ENCODE results near the gene SMC3.
A peak's percentile ranks its signal among the peaks of the same experiment; 100 is the strongest.
"Not testable (repeated sequence)": the region's sequence is repeated elsewhere in the genome, so short reads cannot be mapped to it uniquely, and the experiment has no call there.

SMC3 gene

GRCh38 chr10:110567201-110568054 is at the start of gene SMC3:
SMC3 (plus strand) TSS chr10:110567695; CDS start chr10:110567817, 122 bp downstream.
- DNase-seq (ENCODE audit: low read depth) = peak; percentile 87

- no peak for DNase-seq (ENCODE audit: low read depth)
These were observed 45.0 kb upstream of the SMC3 start for GRCh38 chr10:110522365-110522988.

GRCh38 chr10:110523736-110524135 is 43.8 kb upstream of the SMC3 start:
- no peak for DNase-seq (ENCODE audit: low read depth)

GRCh38 chr10:110524179-110524858 is 43.2 kb upstream of the SMC3 start:
- no peak for DNase-seq (ENCODE audit: low read depth)

DNA sequence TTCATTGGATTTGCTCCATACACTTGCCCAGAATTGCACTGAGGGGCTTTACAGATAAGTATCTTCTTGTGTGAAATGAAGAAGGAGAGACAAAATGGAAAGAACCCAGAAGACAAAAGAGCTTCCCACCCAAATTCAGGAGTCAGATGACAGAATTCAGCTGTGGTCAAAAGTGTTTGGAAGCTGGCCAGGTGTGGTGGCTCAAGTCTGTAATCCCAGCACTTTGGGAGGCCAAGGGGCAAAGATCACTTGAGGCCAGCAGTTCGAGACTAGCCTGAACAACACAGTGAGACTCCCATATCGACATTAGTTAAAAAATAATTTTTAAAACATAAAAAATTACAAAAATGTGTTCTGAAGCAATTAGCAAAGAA is 42.6 kb upstream of the SMC3 start:
- no peak for DNase-seq (ENCODE audit: low read depth)

GRCh38 chr10:110525349-110526260 is 41.9 kb upstream of the SMC3 start:
- DNase-seq (ENCODE audit: low read depth) = no peak

- DNase-seq (ENCODE audit: low read depth) = no peak
These were observed 39.7 kb upstream of the SMC3 start for GRCh38 chr10:110527731-110528171.

DNA sequence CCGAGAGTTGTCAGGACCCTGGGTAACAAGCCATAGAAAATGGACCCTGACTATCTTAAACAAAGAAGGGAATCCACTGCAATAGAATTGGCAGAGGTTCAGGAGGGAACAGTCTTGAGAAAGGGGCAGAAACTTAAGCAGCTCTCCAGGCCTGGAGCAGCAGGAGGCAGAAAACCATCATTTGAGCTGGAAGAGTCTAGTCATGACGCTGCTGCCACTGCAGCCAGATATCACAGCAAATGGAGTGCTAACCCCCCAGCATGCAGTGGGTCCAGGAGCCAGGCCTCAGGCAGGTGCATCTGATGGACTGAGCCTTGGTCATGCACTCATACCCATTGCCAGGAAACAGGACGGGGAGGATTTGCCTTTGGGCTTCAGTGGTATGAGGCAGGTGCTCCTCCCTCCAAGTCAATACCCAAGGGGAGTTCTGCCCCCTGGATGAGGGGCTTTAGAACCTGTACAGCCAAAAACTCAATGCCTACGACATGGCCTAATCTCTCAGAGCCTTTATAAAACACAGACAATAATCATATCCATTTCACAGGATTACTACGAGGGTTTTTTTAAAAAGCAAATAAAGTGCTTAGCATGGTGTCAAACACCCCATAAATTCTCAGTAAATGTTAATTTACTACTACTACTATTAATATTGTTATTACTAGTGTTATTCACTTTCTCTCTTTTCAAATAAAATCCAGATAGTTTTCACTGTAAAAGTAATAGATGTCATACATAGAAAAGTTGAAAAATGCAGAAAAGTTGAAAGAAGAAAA is 39.1 kb upstream of the SMC3 start:
- no peak for DNase-seq (ENCODE audit: low read depth)

GRCh38 chr10:110528997-110529524 is 38.4 kb upstream of the SMC3 start:
- not testable (repeated sequence) for DNase-seq (ENCODE audit: low read depth)

DNA sequence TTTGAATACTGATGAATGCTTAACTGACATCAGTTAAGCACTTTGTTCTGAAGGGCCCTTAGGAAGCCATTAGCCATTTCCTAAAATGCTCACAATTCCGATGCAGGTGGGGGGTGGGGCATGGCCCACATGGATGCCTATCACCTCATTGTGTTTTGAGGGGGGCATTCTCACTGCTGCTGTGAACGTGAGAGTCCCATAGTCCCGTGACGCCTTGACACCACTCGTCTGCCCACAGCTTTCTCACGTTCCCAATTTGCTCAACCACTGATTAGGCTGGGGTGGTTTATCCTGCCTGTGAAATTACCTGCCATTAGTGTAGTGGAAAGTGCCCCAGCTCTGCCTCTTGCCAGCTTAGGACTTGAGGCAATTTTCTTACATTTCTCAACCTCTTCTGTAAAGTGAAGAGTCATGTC is 37.9 kb upstream of the SMC3 start:
- DNase-seq (ENCODE audit: low read depth) = no peak

- no peak for DNase-seq (ENCODE audit: low read depth)
These were observed 37.2 kb upstream of the SMC3 start for GRCh38 chr10:110530131-110530831.

DNA sequence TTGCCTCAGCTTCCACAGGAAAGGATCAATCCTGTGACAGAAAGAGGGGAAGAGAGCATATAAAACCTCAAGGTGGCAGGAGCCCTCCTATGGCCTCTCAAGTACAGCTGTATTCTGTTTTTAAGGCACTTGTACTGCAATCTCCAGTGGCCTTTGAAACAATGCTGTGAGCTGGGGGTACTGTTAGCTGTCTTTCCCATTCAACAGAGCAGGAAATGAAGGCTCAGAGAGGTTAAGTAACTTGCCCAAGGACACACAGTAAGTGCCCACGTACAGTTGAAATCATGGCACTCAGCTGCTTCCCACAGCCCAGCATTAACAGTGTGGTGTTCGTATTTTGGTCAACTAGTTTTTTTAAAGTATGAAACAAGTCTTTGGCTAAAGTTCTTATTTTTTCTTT is 35.8 kb upstream of the SMC3 start:
- no peak for DNase-seq (ENCODE audit: low read depth)

DNA sequence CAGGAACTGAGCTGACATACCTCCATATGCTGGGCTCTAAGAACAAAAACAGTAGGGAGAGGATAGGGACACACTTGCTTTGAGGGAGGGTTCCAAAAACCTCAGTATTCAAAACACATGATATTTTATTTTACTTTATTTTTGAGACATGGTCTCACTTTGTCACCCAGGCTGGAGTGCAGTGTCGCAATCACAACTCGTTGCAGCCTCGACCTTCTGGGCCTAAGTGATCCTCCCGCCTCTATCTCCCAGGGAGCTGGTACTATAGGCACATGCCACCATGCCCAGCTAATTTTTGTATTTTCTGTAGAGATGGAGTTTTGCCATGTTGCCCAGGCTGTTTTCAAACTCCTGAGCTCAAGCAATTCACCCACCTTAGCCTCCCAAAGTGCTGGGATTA is 34.9 kb upstream of the SMC3 start:
- not testable (repeated sequence) for DNase-seq (ENCODE audit: low read depth)

- no peak for DNase-seq (ENCODE audit: low read depth)
These were observed 34.3 kb upstream of the SMC3 start for GRCh38 chr10:110533149-110533548.

DNA sequence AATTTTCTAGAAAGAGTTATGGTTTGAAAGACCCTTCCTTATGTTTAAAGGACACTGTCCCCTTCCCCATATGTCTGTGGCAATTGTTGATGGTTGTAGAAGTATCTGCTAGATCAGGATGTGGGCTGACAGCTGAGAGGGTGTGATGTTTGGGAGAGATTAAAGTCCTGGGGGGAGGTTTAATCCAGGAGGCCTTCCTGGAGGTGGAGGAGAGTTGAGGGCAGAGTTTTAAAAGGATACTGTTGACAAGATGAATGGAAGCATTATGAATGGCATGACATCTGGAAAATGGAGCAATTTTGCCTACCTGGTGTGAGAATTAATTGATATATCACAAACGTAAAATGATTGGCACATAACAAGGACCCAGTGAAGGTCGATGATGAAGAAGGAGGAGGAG is 32.9 kb upstream of the SMC3 start:
- DNase-seq (ENCODE audit: low read depth) = no peak

- DNase-seq (ENCODE audit: low read depth) = no peak
These were observed 31.3 kb upstream of the SMC3 start for GRCh38 chr10:110535958-110536891.

GRCh38 chr10:110539091-110539490 is 28.4 kb upstream of the SMC3 start:
- no peak for DNase-seq (ENCODE audit: low read depth)

DNA sequence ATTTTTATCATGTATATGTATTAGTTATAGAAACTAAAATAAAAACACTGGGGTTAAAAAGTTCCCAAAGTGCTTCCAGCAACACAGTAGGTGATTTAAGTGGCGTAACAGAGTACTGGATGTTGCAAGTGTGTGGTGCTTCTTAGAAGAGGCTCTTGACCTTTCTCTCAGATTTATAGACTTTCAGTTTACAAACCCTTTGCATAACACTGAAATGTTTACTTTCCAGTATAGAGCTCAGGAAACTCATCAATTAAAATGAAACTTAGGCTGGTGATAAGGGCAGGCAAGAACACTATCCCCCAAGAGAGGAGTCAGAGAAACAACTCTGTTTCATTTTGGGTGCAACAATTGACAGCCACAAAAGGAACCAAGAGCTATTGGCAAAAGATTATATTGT is 27.5 kb upstream of the SMC3 start:
- no peak for DNase-seq (ENCODE audit: low read depth)

DNA sequence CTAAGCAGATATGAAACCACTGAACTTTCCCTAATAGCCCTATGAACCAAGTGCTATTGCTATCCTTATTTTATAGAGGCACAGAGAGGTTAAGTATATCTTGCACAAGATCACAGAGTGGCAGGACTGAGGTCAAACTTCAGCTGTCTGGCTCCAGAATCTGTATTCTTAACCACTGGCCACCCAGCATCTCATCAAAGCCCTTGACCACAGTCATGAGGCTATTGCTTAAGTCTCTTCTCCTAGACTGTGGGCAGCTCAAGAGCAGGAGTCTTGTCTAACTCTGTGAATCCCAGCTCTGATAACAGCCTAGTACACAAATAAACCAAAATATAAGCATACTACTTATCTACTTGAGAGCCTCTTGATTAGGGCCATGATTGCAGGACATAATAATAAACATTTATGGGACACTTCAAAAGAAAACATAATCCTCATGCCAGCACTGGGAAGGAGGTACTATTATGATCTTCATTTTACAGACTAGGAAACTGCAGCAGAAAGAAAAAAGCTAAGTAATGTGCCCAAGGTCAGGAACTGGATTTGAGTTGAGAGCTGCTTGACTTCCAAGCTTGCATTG is 22.4 kb upstream of the SMC3 start:
- no peak for DNase-seq (ENCODE audit: low read depth)

Data from fibroblast of the conjunctiva (primary cell).